DMS79 (cell line): ENCODE results near the gene SLC7A8.

Experiments
- DNase-seq: peaks from one replicate; lab custom pipeline; 2025; lab: John Stamatoyannopoulos, UW

SLC7A8 gene

DNA sequence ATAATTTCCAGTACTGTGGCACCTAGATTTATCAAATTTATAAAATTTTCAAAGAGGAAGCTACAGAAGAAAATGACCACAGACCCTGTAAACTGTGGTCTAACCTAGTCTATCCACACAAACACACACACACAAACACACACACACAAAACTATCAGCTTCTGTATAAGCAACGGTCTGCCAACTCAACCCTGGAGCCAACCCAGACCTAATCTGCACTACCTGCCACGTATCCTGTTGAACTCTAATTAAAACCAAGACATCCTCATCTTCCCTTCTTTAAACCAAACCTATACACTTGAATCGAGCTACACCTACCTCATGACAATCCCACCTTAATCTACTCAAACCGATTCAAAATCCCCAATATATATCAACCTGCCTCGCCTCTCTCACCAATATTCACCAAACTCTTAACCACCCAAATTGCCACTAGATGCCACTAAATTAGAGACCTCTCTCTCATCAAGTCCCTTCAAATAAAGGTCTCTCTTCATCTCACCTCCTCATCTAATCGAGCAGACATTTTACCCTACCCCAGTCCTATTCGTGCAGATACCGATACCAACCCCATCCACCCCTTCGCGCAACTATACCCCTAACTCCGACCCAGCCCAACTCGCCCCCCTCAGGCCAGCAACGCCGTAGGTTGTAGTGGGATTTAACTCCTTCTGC, 89.3 kb downstream of the SLC7A8 start:
- DNase-seq: no peak

- DNase-seq: no peak
These were observed 89.9 kb downstream of the SLC7A8 start for GRCh38 chr14:23093526-23093925.

DNA sequence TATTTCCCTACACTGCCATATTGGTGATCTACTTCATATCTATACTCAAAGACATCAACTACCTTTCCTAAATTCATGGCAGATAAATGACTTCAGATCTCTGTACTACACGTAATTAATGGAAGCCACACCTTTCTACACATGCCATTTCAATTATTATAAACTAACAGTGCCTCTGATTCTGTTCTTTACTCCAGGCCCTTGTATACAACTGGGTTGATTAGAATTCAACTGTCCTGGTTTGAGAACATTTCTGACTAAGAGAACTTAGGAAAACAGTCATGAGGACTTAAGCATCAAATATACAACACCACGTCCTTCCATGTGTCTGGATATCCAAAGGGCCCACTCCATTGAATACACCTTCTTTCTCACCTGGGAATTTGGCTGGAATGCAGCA, 90.4 kb downstream of the SLC7A8 start:
- DNase-seq: no peak

DNA sequence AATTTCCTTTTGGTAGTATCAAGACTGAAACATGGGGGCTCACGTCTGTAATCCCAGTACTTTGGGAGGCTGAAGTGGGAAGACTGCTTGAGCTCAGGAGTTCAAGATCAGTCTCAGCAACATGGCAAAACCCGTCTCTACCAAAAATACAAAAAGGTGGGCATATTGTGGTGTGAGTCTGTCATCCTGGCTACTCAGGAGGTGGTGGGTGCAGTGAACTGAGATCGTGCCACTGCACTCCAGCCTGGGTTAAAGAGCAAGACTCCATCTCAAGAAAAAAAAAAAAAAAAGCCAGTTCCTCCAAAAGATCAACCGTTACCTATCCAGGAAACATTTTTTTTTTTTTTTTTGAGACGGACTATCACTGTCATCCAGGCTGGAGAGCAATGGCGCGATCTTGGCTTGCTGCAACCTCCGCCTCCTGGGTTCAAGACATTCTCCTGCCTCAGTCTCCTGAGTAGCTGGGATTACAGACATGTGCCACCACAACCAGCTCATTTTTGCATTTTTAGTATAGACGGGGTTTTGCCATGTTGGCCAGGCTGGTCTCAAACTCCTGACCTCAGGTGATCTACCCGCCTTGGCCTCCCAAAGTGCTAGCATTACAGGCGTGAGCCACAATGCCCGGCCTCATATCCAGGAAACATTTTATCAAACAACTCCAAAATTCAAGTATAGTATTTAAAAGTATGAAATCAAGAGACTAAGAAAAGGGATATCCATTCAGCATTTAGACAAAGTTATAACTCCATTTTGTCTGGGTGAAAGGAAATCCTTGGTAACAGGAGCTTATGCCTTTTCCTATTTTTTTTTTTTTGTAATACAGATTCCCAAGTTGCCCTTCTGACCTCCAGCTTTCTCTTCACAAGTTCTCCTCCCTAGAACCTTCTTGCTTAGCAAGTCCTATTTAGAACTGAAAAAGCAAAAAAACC, 91.9 kb downstream of the SLC7A8 start:
- no peak for DNase-seq

DNA sequence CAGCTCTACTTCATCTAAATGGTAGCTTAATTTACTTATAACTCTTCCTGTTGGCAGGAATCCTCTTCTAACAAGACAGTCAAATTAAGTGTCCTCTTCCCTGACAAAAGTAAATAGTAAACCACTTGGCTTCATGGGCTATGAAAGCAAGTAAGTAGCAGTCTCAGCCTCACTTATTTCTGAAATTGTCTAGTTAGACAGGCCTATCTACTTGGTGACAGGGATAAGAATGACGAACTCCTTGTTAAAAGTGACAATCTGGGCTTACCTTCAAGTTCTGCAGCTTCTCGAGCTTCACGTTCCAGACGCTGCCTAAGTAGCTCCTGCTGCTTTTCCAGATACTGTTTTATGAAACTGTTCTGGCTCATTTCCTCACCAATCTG, 93.2 kb downstream of the SLC7A8 start:
- DNase-seq: no peak

GRCh38 chr14:23089498-23090253, 93.8 kb downstream of the SLC7A8 start:
- DNase-seq: no peak

- no peak for DNase-seq
These were observed 96.9 kb downstream of the SLC7A8 start for GRCh38 chr14:23086565-23086964.

GRCh38 chr14:23085458-23085857, 98.0 kb downstream of the SLC7A8 start:
- no peak for DNase-seq

GRCh38 chr14:23080474-23080873, 103.0 kb downstream of the SLC7A8 start:
- no peak for DNase-seq

DNA sequence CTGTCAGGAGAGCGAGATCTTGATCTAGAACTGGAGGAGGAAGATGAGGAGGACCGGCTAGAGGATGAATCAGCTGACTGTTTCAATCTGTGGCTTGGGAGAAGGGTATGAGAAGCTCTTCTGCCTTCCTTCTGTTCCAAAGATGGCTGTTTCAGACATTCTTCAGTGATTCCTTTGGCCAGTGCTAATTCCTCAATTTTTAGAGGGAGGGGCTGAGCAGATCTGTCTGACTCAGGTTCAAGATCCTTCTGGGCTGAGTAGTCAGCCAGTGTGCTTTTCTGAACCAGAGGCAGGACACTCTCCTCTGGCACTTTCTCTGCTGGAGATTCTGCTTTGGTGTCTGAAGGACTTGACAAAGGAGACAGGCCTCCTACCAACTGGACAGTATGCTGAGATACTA, 103.7 kb downstream of the SLC7A8 start:
- DNase-seq: no peak

DNA sequence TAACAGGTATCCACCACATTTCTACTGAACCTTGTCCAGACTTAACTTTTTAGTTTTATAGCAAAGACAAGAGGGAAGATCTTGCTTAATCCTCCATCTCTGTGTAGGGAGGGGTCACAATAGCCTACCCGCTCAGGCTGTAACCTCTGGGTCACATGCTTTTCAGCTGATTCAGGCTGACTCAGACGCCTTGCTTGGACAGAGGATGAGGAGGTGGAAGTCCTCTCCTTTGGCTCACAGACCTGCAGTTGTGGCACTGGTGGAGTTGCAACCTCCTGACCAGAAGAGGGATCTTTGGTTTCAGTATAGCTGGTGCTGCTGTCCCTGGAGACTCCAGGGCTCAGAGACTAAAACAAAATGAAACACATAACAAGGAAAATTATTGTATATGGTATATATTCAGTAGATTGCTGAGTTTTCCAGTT, 104.8 kb downstream of the SLC7A8 start:
- DNase-seq: no peak

DNA sequence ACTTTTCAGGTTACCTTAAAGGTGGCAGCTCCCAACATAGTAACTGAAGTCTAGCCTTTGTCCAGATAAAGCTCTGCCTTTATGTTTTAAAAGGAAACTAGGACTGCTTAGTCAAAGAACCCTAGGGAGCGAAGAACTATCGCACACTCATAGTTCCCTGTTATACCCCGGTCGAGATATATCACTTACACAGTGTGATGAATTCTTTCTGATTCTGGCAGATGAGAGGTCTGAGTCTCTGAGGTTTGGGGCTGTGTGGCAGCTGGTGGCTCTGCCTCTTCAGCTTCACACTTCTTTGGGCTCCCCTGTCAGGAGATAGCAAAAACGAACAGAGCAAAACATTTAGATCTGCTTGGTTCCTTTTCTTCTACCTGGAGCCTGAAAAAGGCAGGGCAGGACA, 105.5 kb downstream of the SLC7A8 start:
- no peak for DNase-seq

DNA sequence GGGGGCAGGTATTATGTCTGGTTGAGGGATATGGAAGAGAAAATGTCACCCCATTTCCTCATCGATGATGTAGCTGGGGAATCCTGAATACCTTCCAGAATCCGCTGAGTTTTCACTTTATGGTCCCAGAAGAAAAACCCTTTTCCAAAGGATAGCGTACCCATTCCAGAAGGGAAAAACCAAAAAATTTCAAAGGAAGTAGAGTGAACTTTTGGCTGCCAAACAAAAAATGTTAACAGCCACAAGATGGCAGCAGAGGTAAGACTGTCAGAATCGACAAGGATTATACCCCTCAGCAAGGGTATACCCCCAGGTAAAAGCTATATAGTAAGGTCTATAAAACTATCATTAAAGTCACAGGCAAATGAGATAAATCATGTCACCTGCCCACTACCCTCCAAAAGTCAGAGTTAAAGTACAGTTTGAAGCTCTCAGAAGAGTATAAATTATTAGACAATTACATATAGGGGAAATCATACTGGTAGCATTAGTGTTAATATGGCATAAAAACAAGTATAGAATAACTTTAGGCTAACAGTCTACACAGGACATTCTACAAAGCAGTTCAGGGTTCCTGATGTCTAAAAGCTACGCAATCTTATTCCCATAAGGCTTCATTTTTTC, 106.6 kb downstream of the SLC7A8 start:
- DNase-seq: no peak
